SK-N-SH (cell line): ENCODE measurements around the gene GPR17. TPM values are rescaled to one million over a fixed set of nuclear protein-coding genes. Genes with fewer than 3 reads are reported as not detected.

Experiments used
- CTCF ChIA-PET: fragments of 300-600, 350-600 bp; formaldehyde crosslinking; extraction: SDS; loops from one replicate; lab custom pipeline; 2021; lab: Yijun Ruan, JAX
- POLR2A ChIA-PET: fragments of 350-600 bp; sonication (Branson Sonifier 250); formaldehyde crosslinking; extraction: SDS; loops from one replicate; lab custom pipeline; 2020; ENCODE audit warnings: antibody characterized with exemption, inconsistent platforms; lab: Yijun Ruan, JAX
- DNase-seq: peaks from one replicate; pipeline ENCODE4 v3.0.0; 2012
- H2AFZ ChIP-seq: fragments of 200-600 bp; sonication (generic); 2 replicates; pipeline ENCODE4 v1.8.1; 2016; ENCODE audit warnings: antibody characterized with exemption, mild to moderate bottlenecking, low read depth
- H3F3A ChIP-seq: fragments of 200-600 bp; sonication (generic); replicated peaks from 2 replicates; pipeline ENCODE3; 2016; ENCODE audit warnings: antibody characterized with exemption, mild to moderate bottlenecking; ENCODE audit not compliant: insufficient read depth
- H3K27ac ChIP-seq, 2 experiments: fragments of 200-500 bp in 1 of 2; fragments of 200-600 bp in 1 of 2; sonication (Bioruptor generic) in 1 of 2; sonication (generic), shearing (Covaris generic) in 1 of 2; 2 replicates each; pipeline versions ENCODE4 v1.5.1 to v1.6.1; 2014 to 2016; ENCODE audit warnings: low read depth in 2 of 2, inconsistent platforms in 1 of 2, low read length in 1 of 2, mild to moderate bottlenecking in 1 of 2, mixed read lengths in 1 of 2
- H3K27me3 ChIP-seq: fragments of 200-600 bp; sonication (generic), shearing (Covaris generic); 2 replicates; pipeline ENCODE4 v1.6.1; 2016; ENCODE audit warnings: mixed run types; ENCODE audit not compliant: insufficient read depth
- H3K36me3 ChIP-seq, 2 experiments: fragments of 200-500 bp in 1 of 2; fragments of 200-600 bp in 1 of 2; sonication (Bioruptor generic) in 1 of 2; sonication (generic) in 1 of 2; replicated peaks in 1 of 2; 2 replicates each; pipeline versions ENCODE3 to v1.5.1; 2014 to 2016; ENCODE audit warnings: low read length in 1 of 2, mild to moderate bottlenecking in 1 of 2; ENCODE audit not compliant: insufficient read depth in 2 of 2, control insufficient read depth in 1 of 2
- H3K4me1 ChIP-seq, 2 experiments: fragments of 200-500 bp in 1 of 2; fragments of 200-600 bp in 1 of 2; sonication (Bioruptor generic) in 1 of 2; sonication (generic), shearing (Covaris generic) in 1 of 2; 2 replicates each; pipeline versions ENCODE4 v1.5.1 to v1.6.1; 2014 to 2016; ENCODE audit warnings: low read depth in 1 of 2, low read length in 1 of 2, mixed run types in 1 of 2; ENCODE audit not compliant: insufficient read depth in 2 of 2, control insufficient read depth in 1 of 2
- H3K4me2 ChIP-seq: fragments of 200-600 bp; sonication (generic), shearing (Covaris generic); 2 replicates; pipeline ENCODE4 v1.6.1; 2017; ENCODE audit warnings: mixed run types
- H3K4me3 ChIP-seq, 2 experiments: fragments of 200-500 bp in 1 of 2; fragments of 200-600 bp in 1 of 2; sonication (Bioruptor generic) in 1 of 2; sonication (generic), shearing (Covaris generic) in 1 of 2; 2 replicates each; pipeline versions ENCODE4 v1.5.1 to v1.8.1; 2014 to 2016; ENCODE audit warnings: low read depth in 2 of 2, inconsistent platforms in 1 of 2, low read length in 1 of 2, mild to moderate bottlenecking in 1 of 2, mixed read lengths in 1 of 2, moderate library complexity in 1 of 2
- H3K79me2 ChIP-seq: fragments of 200-600 bp; sonication (generic); 2 replicates; pipeline ENCODE4 v1.8.1; 2017; ENCODE audit warnings: mild to moderate bottlenecking; ENCODE audit not compliant: insufficient read depth
- H3K9ac ChIP-seq: fragments of 200-600 bp; sonication (generic); 2 replicates; pipeline ENCODE4 v1.6.1; 2017; ENCODE audit warnings: mixed run types
- H3K9me2 ChIP-seq: fragments of 200-600 bp; sonication (generic); 2 replicates; pipeline ENCODE4 v1.6.1; 2017; ENCODE audit warnings: mixed run types
- H3K9me3 ChIP-seq: fragments of 200-600 bp; sonication (generic); 2 replicates; pipeline ENCODE4 v1.6.1; 2017; ENCODE audit warnings: mixed run types, mild to moderate bottlenecking, moderate library complexity
- H4K20me1 ChIP-seq: fragments of 200-600 bp; sonication (generic); 2 replicates; pipeline ENCODE4 v1.6.1; 2017; ENCODE audit warnings: mild to moderate bottlenecking, mixed run types; ENCODE audit not compliant: insufficient read depth
- ELF1 ChIP-seq: IDR thresholded peaks from 2 replicates; pipeline ENCODE4 v1.4.0; 2012
- EP300 ChIP-seq, 2 experiments: IDR thresholded peaks; 2 replicates each; pipeline versions ENCODE4 v1.4.0 to v1.6.1; 2012; ENCODE audit warnings: borderline replicate concordance in 1 of 2, low read depth in 1 of 2, low read length in 1 of 2
- EZH2phosphoT487 ChIP-seq: fragments of 200-600 bp; sonication (generic); IDR thresholded peaks from 2 replicates; pipeline ENCODE4 v1.6.1; 2017; ENCODE audit warnings: low read depth, mixed run types, mild to moderate bottlenecking, antibody characterized with exemption, moderate library complexity, borderline replicate concordance
- FOXJ3 ChIP-seq: sonication (generic); formaldehyde crosslinking; IDR thresholded peaks from 2 replicates; pipeline ENCODE4 v1.5.1; 2020; ENCODE audit warnings: mild to moderate bottlenecking, missing genetic modification reagents
- JUND ChIP-seq: IDR thresholded peaks from 2 replicates; pipeline ENCODE4 v1.4.0; 2012
- MEF2A ChIP-seq: IDR thresholded peaks from 2 replicates; pipeline ENCODE4 v1.4.0; 2012; ENCODE audit warnings: low read depth, borderline replicate concordance
- NFIC ChIP-seq: IDR thresholded peaks from 2 replicates; pipeline ENCODE4 v1.4.0; 2012; ENCODE audit warnings: borderline replicate concordance
- NRF1 ChIP-seq: IDR thresholded peaks from 2 replicates; pipeline ENCODE4 v1.6.1; 2012; ENCODE audit warnings: low read depth, mild to moderate bottlenecking, low read length
- POLR2AphosphoS5 ChIP-seq: IDR thresholded peaks from 2 replicates; pipeline ENCODE4 v1.6.1; 2012; ENCODE audit warnings: low read depth, low read length
- RXRA ChIP-seq: IDR thresholded peaks from 2 replicates; pipeline ENCODE4 v1.4.0; 2012; ENCODE audit warnings: low read depth, mild to moderate bottlenecking, borderline replicate concordance
- SIN3A ChIP-seq: IDR thresholded peaks from 2 replicates; pipeline ENCODE4 v1.6.1; 2012; ENCODE audit warnings: low read depth, mild to moderate bottlenecking, low read length, moderate library complexity, borderline replicate concordance
- SMC3 ChIP-seq: IDR thresholded peaks from 2 replicates; pipeline ENCODE4 v1.6.1; 2012; ENCODE audit warnings: low read depth, low read length, improper control_type of control experiment
- TAF1 ChIP-seq: IDR thresholded peaks from 2 replicates; pipeline ENCODE4 v1.6.1; 2012; ENCODE audit warnings: low read depth, mild to moderate bottlenecking, low read length, moderate library complexity, borderline replicate concordance
- TCF12 ChIP-seq: IDR thresholded peaks from 2 replicates; pipeline ENCODE4 v1.4.0; 2012
- YY1 ChIP-seq: IDR thresholded peaks from 2 replicates; pipeline ENCODE4 v1.4.0; 2012; ENCODE audit warnings: low read depth, mild to moderate bottlenecking
- WGBS: methylation state at CpG from one replicate; pipeline ENCODE4 v1.1.6; 2017; ENCODE audit warnings: low lambda C conversion rate; 5-methylcytosine and 5-hydroxymethylcytosine counted together
- polyA plus RNA-seq, 3 experiments: library from polyadenylated mRNA; depleted of rRNA; stranded (reverse); fragments of >200 nt; gene quantifications; 2 replicates each; pipeline ENCODE4 v1.2.3, GENCODE V29; 2012
- TF ChIP-seq, protein P1 (sequence below): IDR thresholded peaks from 2 replicates; pipeline ENCODE4 v1.6.1; 2012; ENCODE audit warnings: mild to moderate bottlenecking, low read depth, low read length, moderate library complexity
- TF ChIP-seq, protein P2 (sequence below): IDR thresholded peaks from 2 replicates; pipeline ENCODE4 v1.4.0; 2012; ENCODE audit warnings: low read depth

The GPR17 gene
- polyA plus RNA-seq, 1 of the 3 experiments (the other 2 are of a cell fraction) = 0.03 TPM

- TF ChIP-seq, protein P1, sequence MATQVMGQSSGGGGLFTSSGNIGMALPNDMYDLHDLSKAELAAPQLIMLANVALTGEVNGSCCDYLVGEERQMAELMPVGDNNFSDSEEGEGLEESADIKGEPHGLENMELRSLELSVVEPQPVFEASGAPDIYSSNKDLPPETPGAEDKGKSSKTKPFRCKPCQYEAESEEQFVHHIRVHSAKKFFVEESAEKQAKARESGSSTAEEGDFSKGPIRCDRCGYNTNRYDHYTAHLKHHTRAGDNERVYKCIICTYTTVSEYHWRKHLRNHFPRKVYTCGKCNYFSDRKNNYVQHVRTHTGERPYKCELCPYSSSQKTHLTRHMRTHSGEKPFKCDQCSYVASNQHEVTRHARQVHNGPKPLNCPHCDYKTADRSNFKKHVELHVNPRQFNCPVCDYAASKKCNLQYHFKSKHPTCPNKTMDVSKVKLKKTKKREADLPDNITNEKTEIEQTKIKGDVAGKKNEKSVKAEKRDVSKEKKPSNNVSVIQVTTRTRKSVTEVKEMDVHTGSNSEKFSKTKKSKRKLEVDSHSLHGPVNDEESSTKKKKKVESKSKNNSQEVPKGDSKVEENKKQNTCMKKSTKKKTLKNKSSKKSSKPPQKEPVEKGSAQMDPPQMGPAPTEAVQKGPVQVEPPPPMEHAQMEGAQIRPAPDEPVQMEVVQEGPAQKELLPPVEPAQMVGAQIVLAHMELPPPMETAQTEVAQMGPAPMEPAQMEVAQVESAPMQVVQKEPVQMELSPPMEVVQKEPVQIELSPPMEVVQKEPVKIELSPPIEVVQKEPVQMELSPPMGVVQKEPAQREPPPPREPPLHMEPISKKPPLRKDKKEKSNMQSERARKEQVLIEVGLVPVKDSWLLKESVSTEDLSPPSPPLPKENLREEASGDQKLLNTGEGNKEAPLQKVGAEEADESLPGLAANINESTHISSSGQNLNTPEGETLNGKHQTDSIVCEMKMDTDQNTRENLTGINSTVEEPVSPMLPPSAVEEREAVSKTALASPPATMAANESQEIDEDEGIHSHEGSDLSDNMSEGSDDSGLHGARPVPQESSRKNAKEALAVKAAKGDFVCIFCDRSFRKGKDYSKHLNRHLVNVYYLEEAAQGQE = no peak
- TF ChIP-seq ELF1 = no peak
- TF ChIP-seq YY1 = no peak
- TF ChIP-seq MEF2A = no peak
- no peak for TF ChIP-seq EZH2phosphoT487
- no peak for TF ChIP-seq JUND
These were observed 21.0 kb upstream of the GPR17 start (continued) for GRCh38 chr2:127624756-127625571.

DNA sequence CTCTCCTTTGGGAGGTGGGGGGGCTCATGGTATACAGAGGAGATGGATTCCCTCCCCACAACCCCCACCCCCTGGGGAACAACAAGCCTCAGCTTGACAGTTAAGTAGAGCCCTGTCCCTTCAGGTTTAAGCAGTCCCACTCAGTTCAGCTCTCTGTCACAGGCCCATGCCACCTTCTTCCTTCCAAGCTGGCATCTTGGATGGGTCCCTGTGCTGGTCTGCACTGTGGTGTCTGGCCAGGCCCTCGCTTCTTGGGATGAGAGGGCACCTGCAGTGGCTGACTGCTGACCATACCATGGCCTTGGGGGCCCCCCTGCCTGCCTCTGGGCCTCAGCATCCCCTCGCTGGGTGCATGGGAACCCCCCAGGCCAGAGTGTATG is 20.4 kb upstream of the GPR17 start:
- Histone ChIP-seq H3K36me3 (no peaks in the 10 kb centered on the region), H3K9me2 (no peaks in the 10 kb centered on the region), H3K9me3 (no peaks in the 10 kb centered on the region), H3K9ac (no peak overlapping the region), H2AFZ (no peak overlapping the region), H3K27me3 (no peaks in the 10 kb centered on the region), H3K27ac (no peak overlapping the region), H3K4me2 (no peak overlapping the region), H3K4me3 (no peak overlapping the region), H3K79me2 (no peaks in the 10 kb centered on the region), H4K20me1 (no peaks in the 10 kb centered on the region), H3F3A (no peaks in the 10 kb centered on the region), H3K4me1 (peaks cover 0 to 3% of the 10 kb centered on the region in 2 experiments; a peak in 1 of 4 replicates)
- 86% methylated on average over 1 of the region's 2 CpGs for WGBS
- CTCF ChIA-PET = interaction anchor here (1.0 to 2.7 kb wide), 5 partner anchors 13 to 210 kb away, joined by 3 to 12 read pairs (median 4); no protein-coding TSS in a partner anchor
- POLR2A ChIA-PET = no interaction called here
- no peak for TF ChIP-seq FOXJ3 (CRISPR knock-in tag)
- DNase-seq = no peak

GRCh38 chr2:127626175-127626574 is 19.8 kb upstream of the GPR17 start:
- no peaks in the 10 kb centered on the region for H3K79me2 ChIP-seq
- H3K36me3 ChIP-seq = no peaks in the 10 kb centered on the region
- no peaks in the 10 kb centered on the region for H3K9me2 ChIP-seq
- H3K4me3 ChIP-seq = no peak overlapping the region
- DNase-seq = no peak
- no peaks in the 10 kb centered on the region for H3K27me3 ChIP-seq
- ChIA-PET CTCF (interaction anchor here (1.2 to 2.7 kb wide), 3 partner anchors 13 to 35 kb away, joined by 3 to 12 read pairs (median 4); no protein-coding TSS in a partner anchor), POLR2A (no interaction called here)
- no peaks in the 10 kb centered on the region for H3F3A ChIP-seq
- H3K27ac ChIP-seq = no peak overlapping the region
- no peaks in the 10 kb centered on the region for H4K20me1 ChIP-seq
- H3K9ac ChIP-seq = no peak overlapping the region
- peaks cover 0 to 3% of the 10 kb centered on the region in 2 experiments; a peak in 1 of 4 replicates for H3K4me1 ChIP-seq
- no peaks in the 10 kb centered on the region for H3K9me3 ChIP-seq
- H2AFZ ChIP-seq = no peak overlapping the region
- no peak overlapping the region for H3K4me2 ChIP-seq
- 73% methylated on average over 9 of the region's 12 CpGs for WGBS
- TF ChIP-seq POLR2AphosphoS5 = no peak
- no peak for TF ChIP-seq ELF1
- TF ChIP-seq MEF2A = no peak
- TF ChIP-seq NFIC = no peak
- TF ChIP-seq NRF1 = no peak
- no peak for TF ChIP-seq EZH2phosphoT487
- TF ChIP-seq RXRA = no peak
- TF ChIP-seq SMC3 = no peak
- TF ChIP-seq, protein P1 = no peak
- TF ChIP-seq TAF1 = no peak
- no peak for TF ChIP-seq SIN3A
- TF ChIP-seq EP300 (IDR thresholded peaks at IDR 0.05; ENCODE audit: borderline replicate concordance in 1 of 2, low read depth in 1 of 2, low read length in 1 of 2) = no peak
- TF ChIP-seq, protein P2, sequence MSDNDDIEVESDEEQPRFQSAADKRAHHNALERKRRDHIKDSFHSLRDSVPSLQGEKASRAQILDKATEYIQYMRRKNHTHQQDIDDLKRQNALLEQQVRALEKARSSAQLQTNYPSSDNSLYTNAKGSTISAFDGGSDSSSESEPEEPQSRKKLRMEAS = no peak
- no peak for TF ChIP-seq TCF12
